Measurements from ENCODE around the gene TMEM8B. TPM values are rescaled to one million over a fixed set of nuclear protein-coding genes. Genes with fewer than 3 reads are reported as not detected.
A peak's percentile ranks its signal among the peaks of the same experiment; 100 is the strongest.

TMEM8B gene
- total RNA-seq, 1 experiment from 2014 or later, result 2.9 TPM

DNA sequence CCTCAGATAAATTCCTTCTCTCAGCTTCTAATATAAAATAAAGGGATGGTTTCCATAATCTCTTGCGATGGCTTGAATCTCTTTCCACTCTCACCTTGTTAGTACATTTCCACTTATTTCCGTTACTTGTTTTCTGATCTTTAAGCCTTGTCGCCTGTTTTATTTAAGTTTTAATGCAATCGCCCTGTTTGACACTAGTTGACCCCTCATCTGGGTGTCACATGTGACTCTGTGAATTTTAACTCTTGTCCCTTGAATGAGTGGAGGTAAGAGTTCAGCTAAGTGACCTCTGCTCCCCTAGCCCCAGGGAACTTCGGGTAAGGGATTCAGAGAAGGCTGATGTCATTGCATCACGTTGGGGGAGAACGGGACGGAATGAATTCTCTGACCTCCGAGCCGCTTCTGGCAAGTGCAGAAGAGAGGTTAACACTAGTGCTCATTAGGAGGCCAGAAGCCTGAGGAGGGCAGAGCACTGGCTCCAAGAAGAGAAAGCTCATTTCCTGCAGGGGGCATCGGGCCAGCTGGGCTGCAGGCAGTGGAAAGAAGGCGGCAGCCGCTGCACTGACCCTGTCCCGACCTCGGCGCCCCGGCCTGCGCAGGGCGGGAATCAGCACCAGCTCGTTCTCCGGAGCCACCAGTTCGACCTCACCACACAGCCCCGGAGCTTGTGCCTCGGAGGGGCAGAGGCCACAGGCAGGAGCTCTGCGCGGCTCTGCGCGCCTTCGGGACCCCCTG, 14.8 kb upstream of the TMEM8B start:
- Histone ChIP-seq H3K4me1 (ENCODE audit: low read length) (peaks cover 37% of the 10 kb centered on the region), H3K9me2 (replicated peaks; ENCODE audit: insufficient read depth, low read length) (no peaks in the 10 kb centered on the region), H3K27me3 (ENCODE audit: low read length) (no peaks in the 10 kb centered on the region), H2AFZ (ENCODE audit: low read length) (no peak overlapping the region), H3K4me3 (ENCODE audit: low read length) (peak overlapping the region; percentile 81), H3K79me2 (ENCODE audit: low read length) (peaks cover 8% of the 10 kb centered on the region), H3K36me3 (ENCODE audit: insufficient read depth, low read length) (no peaks in the 10 kb centered on the region), H3K27ac (ENCODE audit: low read length) (peak overlapping the region; percentile 77), H3K9ac (ENCODE audit: low read length) (peak overlapping the region; percentile 90), H3K9me3 (ENCODE audit: low read length) (no peaks in the 10 kb centered on the region), H4K20me1 (ENCODE audit: insufficient read depth, low read depth, low read length) (no peaks in the 10 kb centered on the region), H3K4me2 (ENCODE audit: low read depth, low read length, poor library complexity, severe bottlenecking) (peak overlapping the region; percentile 90)
- DNase-seq, result peak; percentile 78

DNA sequence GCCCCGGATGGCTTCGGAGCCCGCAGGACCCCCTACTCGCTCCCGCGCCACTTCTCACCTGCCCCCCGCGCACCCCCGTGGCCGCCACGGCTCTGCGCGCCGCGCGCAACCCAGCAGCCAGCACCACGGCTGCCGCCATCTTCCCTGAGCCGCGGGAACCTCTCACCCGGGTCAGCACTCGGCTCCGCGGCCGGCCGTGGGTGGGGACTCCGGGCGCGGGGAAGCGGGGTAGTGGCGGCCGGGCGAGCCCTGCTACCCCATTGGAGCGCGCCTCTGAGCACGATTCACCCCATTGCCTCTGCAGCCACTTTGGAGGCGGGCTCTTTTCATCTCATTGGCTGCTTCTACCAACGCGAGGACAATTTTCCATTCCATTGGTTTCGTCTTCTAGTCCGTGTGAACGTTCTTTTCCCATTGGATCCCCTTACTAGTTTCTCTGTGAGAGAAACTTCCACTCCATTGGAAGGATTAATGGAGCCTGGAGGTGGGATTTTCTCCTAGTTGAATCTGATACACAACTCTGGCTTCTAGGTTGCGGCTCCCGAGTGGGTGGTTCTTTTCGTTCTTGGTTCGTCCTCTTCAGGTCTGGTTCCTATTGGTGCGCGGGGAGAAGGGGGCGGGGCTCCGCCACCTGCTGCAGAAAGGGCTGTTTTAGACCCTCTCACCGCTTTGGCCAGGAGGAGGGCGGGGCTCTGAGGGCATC, 14.0 kb upstream of the TMEM8B start, which contains the start of gene HINT2:
TSS of gene HINT2 (minus strand) at position 202 of the 703 bp plus-strand sequence. CDS start at position 139, 63 bp downstream.
- Histone ChIP-seq H3K4me2 (ENCODE audit: low read depth, low read length, poor library complexity, severe bottlenecking) (peak within 1 kb of the TSS; percentile 90), H3K27ac (ENCODE audit: low read length) (peak within 1 kb of the TSS; percentile 77), H3K79me2 (ENCODE audit: low read length) (peaks cover 8% of the 10 kb centered on the region), H3K4me3 (ENCODE audit: low read length) (peak within 1 kb of the TSS; percentile 81), H3K36me3 (ENCODE audit: insufficient read depth, low read length) (no peaks in the 10 kb centered on the region), H3K9me3 (ENCODE audit: low read length) (no peaks in the 10 kb centered on the region), H4K20me1 (ENCODE audit: insufficient read depth, low read depth, low read length) (no peaks in the 10 kb centered on the region), H3K9ac (ENCODE audit: low read length) (peak within 1 kb of the TSS; percentile 90), H2AFZ (ENCODE audit: low read length) (peak within 1 kb of the TSS; percentile 98), H3K9me2 (replicated peaks; ENCODE audit: insufficient read depth, low read length) (no peaks in the 10 kb centered on the region), H3K27me3 (ENCODE audit: low read length) (no peaks in the 10 kb centered on the region), H3K4me1 (ENCODE audit: low read length) (peaks cover 37% of the 10 kb centered on the region)
- DNase-seq, result peak; percentile 99

DNA sequence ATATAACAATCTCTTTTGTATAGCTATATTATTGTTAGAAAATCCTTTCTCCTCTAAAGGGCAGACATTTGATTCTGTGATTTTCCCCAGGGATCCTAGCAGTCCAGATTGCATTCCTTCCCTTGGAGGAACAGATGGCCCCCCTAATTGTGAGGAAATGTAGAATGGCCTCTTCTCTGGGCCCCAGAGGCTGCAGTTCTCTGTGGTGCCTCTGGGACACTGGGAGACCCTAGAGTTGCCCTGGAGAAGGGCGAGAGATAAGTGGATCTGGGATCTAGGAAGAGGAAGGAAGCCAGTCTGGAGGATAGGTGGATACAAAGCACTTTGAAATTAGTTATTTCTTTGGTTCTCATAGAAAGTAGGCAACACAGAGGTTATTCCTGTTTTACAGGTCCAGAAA, 12.3 kb upstream of the TMEM8B start:
- Histone ChIP-seq H3K4me2 (ENCODE audit: low read depth, low read length, poor library complexity, severe bottlenecking) (no peak overlapping the region), H3K27me3 (ENCODE audit: low read length) (no peaks in the 10 kb centered on the region), H4K20me1 (ENCODE audit: insufficient read depth, low read depth, low read length) (no peaks in the 10 kb centered on the region), H2AFZ (ENCODE audit: low read length) (no peak overlapping the region), H3K79me2 (ENCODE audit: low read length) (peaks cover 8% of the 10 kb centered on the region), H3K9ac (ENCODE audit: low read length) (no peak overlapping the region), H3K4me1 (ENCODE audit: low read length) (peaks cover 28% of the 10 kb centered on the region), H3K4me3 (ENCODE audit: low read length) (no peak overlapping the region), H3K36me3 (ENCODE audit: insufficient read depth, low read length) (no peaks in the 10 kb centered on the region), H3K9me3 (ENCODE audit: low read length) (no peaks in the 10 kb centered on the region), H3K9me2 (replicated peaks; ENCODE audit: insufficient read depth, low read length) (no peaks in the 10 kb centered on the region), H3K27ac (ENCODE audit: low read length) (no peak overlapping the region)
- DNase-seq, result no peak

DNA sequence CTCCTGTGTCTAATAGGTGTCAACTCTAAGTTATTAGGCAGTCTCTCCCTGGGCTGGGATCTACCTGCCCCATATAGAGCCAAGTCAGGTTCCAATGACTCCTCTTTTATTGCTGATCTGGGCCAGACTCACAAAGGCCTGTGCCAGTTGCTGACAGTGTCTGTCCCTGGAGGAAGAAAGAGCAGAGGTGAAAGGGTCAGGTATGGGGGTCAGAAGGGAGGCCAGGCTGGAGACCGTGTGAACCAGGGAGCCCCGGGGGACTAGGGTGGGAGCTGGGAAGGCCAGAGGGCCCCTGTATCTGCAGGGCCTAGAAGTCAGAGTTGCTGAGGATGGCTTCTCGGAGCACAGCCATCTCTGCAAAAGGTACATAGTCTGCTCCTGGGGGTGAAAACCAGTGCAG, 10.7 kb upstream of the TMEM8B start:
- Histone ChIP-seq H3K36me3 (ENCODE audit: insufficient read depth, low read length) (no peaks in the 10 kb centered on the region), H3K27me3 (ENCODE audit: low read length) (no peaks in the 10 kb centered on the region), H3K4me3 (ENCODE audit: low read length) (no peak overlapping the region), H3K9me2 (replicated peaks; ENCODE audit: insufficient read depth, low read length) (no peaks in the 10 kb centered on the region), H3K4me2 (ENCODE audit: low read depth, low read length, poor library complexity, severe bottlenecking) (no peak overlapping the region), H3K9ac (ENCODE audit: low read length) (no peak overlapping the region), H3K9me3 (ENCODE audit: low read length) (no peaks in the 10 kb centered on the region), H3K4me1 (ENCODE audit: low read length) (peaks cover 13% of the 10 kb centered on the region), H3K79me2 (ENCODE audit: low read length) (peaks cover 8% of the 10 kb centered on the region), H3K27ac (ENCODE audit: low read length) (no peak overlapping the region), H4K20me1 (ENCODE audit: insufficient read depth, low read depth, low read length) (no peaks in the 10 kb centered on the region), H2AFZ (ENCODE audit: low read length) (no peak overlapping the region)
- DNase-seq, result no peak

DNA sequence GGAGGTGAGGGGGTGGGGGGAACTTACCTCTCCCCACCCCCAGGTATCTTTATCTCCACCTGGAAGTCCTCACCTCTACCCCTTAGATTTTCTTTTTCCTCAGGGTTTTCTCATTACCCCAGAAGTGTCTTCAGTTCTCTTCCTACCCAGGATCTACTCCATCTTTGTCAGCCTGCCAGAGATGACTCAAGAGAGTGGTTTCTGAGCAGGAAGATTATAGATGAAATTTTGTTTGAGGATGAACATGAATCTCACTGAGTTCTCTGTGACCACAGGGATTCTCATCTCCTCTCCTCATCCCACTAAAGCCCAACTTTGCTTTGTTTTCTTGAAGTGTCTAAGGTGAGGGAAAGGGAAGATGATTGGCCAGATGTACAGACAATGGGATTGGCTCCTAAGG, 9.0 kb upstream of the TMEM8B start:
- Histone ChIP-seq H3K36me3 (ENCODE audit: insufficient read depth, low read length) (no peaks in the 10 kb centered on the region), H2AFZ (ENCODE audit: low read length) (no peak overlapping the region), H3K9me2 (replicated peaks; ENCODE audit: insufficient read depth, low read length) (no peaks in the 10 kb centered on the region)

DNA sequence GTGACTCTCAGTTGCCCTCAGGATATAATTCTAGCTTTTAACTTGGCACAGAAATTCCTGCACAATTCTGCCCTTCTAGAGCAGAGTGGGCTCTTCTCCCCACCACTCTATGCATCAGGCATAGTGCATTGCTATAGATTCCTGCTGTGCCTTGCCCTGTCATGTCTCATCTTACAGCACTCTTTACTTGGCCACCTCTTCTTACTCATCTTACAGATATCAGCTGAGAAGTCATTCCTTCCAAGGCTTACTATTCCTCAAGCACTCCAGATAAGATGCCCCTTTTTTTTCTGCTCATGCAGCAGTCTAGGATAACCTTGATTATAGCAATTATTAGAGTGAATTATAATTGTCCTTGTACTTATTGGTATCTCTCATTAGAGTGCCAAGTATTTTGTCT, 6.1 kb upstream of the TMEM8B start:
- Histone ChIP-seq H3K9me2 (replicated peaks; ENCODE audit: insufficient read depth, low read length) (no peaks in the 10 kb centered on the region), H3K36me3 (ENCODE audit: insufficient read depth, low read length) (no peaks in the 10 kb centered on the region), H3K27ac (ENCODE audit: low read length) (no peak overlapping the region)

More for the DNA sequence above, 9.0 kb upstream of the TMEM8B start:
- Histone ChIP-seq H3K9ac (ENCODE audit: low read length) (no peak overlapping the region), H3K27me3 (ENCODE audit: low read length) (no peaks in the 10 kb centered on the region), H3K4me2 (ENCODE audit: low read depth, low read length, poor library complexity, severe bottlenecking) (no peak overlapping the region), H4K20me1 (ENCODE audit: insufficient read depth, low read depth, low read length) (no peaks in the 10 kb centered on the region), H3K4me3 (ENCODE audit: low read length) (no peak overlapping the region), H3K79me2 (ENCODE audit: low read length) (no peaks in the 10 kb centered on the region), H3K27ac (ENCODE audit: low read length) (no peak overlapping the region), H3K4me1 (ENCODE audit: low read length) (peaks cover 4% of the 10 kb centered on the region), H3K9me3 (ENCODE audit: low read length) (no peaks in the 10 kb centered on the region)
- DNase-seq, result no peak

DNA sequence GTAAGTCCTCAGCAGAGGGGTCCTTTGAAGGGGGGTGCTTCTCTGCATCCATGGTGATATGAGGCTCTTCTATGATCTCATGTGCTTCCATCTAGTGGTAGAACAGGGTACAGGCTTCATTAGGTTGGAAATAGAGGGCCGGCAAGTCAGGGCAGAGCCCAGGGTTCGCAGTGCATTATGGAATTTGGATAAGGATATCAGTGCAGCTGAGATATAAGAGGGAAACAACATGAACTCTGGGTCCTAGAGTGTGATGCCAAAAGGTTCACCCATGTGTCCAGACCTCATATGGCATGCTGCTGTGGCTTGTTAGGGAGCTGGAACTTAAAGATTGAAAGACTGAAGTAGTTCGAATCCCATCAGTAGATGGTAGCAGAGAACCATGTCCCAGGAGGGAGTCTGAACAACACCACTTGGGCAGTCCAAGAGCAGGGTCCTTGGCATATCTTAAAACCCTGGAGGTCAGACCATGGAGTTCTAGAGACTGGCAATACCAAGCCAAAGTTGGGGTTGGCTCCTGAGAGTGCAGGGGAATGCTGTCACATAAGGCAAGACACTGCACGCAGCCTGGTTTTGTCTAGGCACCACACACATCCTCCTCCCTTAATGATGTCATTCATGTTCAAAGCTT, 2.8 kb upstream of the TMEM8B start:
- Histone ChIP-seq H2AFZ (ENCODE audit: low read length) (no peak overlapping the region), H3K36me3 (ENCODE audit: insufficient read depth, low read length) (no peaks in the 10 kb centered on the region), H4K20me1 (ENCODE audit: insufficient read depth, low read depth, low read length) (no peaks in the 10 kb centered on the region), H3K4me1 (ENCODE audit: low read length) (peaks cover 11% of the 10 kb centered on the region), H3K27me3 (ENCODE audit: low read length) (no peaks in the 10 kb centered on the region), H3K9me2 (replicated peaks; ENCODE audit: insufficient read depth, low read length) (no peaks in the 10 kb centered on the region), H3K9ac (ENCODE audit: low read length) (no peak overlapping the region), H3K4me3 (ENCODE audit: low read length) (no peak overlapping the region), H3K27ac (ENCODE audit: low read length) (no peak overlapping the region), H3K4me2 (ENCODE audit: low read depth, low read length, poor library complexity, severe bottlenecking) (no peak overlapping the region), H3K9me3 (ENCODE audit: low read length) (no peaks in the 10 kb centered on the region), H3K79me2 (ENCODE audit: low read length) (no peaks in the 10 kb centered on the region)
- peak; percentile 83 for DNase-seq

More for the DNA sequence above, 6.1 kb upstream of the TMEM8B start:
- no peaks in the 10 kb centered on the region for H3K27me3 ChIP-seq (ENCODE audit: low read length)
- H3K9me3 ChIP-seq (ENCODE audit: low read length), result no peaks in the 10 kb centered on the region
- no peak overlapping the region for H3K4me3 ChIP-seq (ENCODE audit: low read length)
- H3K4me1 ChIP-seq (ENCODE audit: low read length), result no peaks in the 10 kb centered on the region
- DNase-seq, result no peak
- no peaks in the 10 kb centered on the region for H4K20me1 ChIP-seq (ENCODE audit: insufficient read depth, low read depth, low read length)
- H2AFZ ChIP-seq (ENCODE audit: low read length), result no peak overlapping the region
- H3K4me2 ChIP-seq (ENCODE audit: low read depth, low read length, poor library complexity, severe bottlenecking), result no peak overlapping the region
- no peak overlapping the region for H3K9ac ChIP-seq (ENCODE audit: low read length)
- H3K79me2 ChIP-seq (ENCODE audit: low read length), result no peaks in the 10 kb centered on the region

DNA sequence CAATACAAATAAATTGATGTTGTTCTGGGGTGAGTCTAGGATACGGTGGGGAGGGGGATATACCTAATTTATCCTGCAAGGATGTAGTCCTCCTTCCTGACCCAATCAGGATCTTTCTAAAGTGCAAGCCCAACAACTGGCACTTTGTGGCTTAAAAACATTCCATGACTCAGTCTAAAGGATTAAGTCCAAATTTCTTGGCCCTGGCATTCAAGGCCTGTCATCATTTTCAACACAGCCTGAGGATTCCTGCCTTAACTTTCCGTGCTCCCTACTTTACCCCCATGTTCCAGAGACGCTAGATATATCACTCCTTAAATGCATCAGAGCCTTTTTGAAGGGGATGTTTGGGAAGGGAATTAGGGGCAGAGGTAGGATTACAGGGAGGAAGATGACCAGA, 1.5 kb upstream of the TMEM8B start:
- Histone ChIP-seq H3K36me3 (ENCODE audit: insufficient read depth, low read length) (no peaks in the 10 kb centered on the region), H2AFZ (ENCODE audit: low read length) (no peak overlapping the region), H3K4me3 (ENCODE audit: low read length) (no peak overlapping the region), H3K9ac (ENCODE audit: low read length) (no peak overlapping the region), H3K79me2 (ENCODE audit: low read length) (no peaks in the 10 kb centered on the region), H3K27ac (ENCODE audit: low read length) (no peak overlapping the region), H3K4me2 (ENCODE audit: low read depth, low read length, poor library complexity, severe bottlenecking) (no peak overlapping the region), H3K9me2 (replicated peaks; ENCODE audit: insufficient read depth, low read length) (no peaks in the 10 kb centered on the region), H3K9me3 (ENCODE audit: low read length) (no peaks in the 10 kb centered on the region), H4K20me1 (ENCODE audit: insufficient read depth, low read depth, low read length) (no peaks in the 10 kb centered on the region), H3K4me1 (ENCODE audit: low read length) (peaks cover 11% of the 10 kb centered on the region), H3K27me3 (ENCODE audit: low read length) (no peaks in the 10 kb centered on the region)
- DNase-seq, result no peak

All from Karpas-422 (cell line).